ENCODE results near the gene MRPL23.
"Not testable (repeated sequence)": the region's sequence is repeated elsewhere in the genome, so short reads cannot be mapped to it uniquely, and the experiment has no call there.

Gene MRPL23

GRCh38 chr11:1934335-1935155, 12.6 kb upstream of the MRPL23 start:
- no peak for DNase-seq

GRCh38 chr11:1935156-1936071, 11.7 kb upstream of the MRPL23 start:
- no peak for DNase-seq

DNA sequence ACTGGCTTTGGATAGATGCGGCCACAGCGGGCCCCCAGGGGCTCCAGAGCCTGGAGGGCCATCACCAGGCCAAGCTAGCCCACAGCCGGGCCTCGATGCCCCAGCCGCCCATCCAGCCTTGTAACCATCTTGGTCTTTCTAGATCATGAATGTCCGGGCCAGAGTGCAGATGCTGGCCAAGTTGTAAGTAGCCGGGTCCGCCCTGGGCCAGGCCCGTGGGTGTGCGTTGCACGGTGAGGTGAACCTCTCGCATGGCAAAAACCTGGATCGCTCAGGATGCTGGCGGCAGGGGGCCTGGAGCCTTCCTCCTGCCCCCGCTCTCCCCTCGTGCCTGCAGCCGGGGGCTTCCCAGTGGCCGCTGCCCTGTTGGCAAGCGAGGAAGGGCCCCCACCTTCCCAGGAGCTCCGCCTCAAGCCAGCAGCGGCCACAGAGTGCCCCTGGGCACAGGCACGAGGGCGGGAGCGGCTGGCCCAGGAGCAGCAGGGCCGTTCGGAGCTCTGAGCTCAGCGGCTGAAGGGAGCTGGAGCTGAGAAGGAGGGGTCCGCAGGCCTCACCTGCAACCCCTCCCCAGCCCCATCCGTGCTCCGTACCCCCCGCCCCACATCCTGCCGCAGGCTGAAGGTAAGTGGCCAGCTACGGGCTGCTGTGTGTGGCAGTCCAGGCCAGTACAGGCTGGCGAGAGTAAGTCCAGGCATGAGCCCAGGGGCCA, 10.9 kb upstream of the MRPL23 start:
- no peak for DNase-seq

GRCh38 chr11:1936781-1937615, 10.1 kb upstream of the MRPL23 start:
- no peak for DNase-seq

DNA sequence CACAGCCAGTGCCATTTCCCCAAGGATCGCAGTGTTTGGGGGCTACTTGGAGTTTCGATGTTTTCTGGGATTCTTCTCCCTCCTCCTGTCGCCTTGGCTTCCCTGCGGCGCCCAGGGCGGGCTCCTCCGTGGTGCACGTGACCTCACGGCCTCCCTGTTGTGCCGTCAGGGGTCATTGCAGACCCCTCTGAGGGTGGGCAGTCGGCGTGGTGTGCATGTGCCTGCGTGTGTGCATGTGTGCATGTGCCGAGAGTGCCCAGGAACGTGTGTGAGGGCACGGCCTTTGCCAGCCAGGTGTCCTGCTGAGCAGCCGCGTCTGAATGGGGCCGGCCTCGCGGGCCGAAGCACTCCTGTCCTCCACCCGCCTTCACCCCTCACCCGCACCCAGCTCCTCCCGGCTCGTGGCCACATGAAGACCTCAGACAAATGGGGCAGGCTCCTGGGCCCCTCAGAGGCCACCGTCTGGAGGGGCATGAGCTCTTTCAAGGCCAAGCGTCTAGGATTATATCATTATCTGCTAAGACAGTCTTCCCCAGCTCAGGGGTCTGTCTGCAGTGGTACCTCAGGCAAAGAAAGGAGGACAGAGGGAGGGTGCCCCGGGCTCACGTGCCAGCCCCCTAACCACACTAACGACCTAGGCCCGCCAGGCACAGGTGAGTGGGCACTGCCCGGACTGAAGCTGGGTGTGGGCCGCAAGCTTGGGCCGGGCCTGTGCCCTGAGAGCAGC, 9.4 kb upstream of the MRPL23 start:
- no peak for DNase-seq

GRCh38 chr11:1938343-1939005, 8.7 kb upstream of the MRPL23 start:
- no peak for DNase-seq

DNA sequence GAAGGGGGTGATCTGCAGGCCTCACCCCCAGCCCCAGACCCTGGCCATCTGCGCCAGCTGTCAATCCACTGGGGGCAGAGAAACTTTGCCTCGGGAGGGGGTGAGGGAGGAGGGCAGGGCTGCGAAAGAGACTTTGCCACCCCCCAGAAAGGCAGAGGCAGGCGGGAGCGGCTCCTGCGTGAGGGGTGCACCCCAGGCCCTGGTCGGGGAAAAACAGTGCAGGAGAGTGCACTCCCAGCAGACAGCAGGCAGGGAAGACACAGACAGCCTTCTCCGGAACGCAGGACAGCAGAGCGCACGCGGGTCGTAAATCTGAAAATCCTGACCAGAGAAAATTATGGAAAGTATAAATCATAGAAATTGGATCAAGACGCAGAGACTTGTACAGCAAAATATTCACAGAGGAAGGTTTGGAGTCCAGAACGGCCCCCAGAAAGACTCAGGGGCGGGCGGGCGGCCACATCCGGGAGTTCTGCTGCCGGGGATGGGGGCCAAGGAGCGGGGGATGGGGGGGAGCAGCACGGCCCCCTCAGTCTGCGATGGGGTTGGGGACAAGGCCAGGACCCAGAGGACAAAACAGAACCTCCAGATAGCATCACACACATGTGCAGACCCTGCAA, 8.0 kb upstream of the MRPL23 start:
- DNase-seq: no peak

DNA sequence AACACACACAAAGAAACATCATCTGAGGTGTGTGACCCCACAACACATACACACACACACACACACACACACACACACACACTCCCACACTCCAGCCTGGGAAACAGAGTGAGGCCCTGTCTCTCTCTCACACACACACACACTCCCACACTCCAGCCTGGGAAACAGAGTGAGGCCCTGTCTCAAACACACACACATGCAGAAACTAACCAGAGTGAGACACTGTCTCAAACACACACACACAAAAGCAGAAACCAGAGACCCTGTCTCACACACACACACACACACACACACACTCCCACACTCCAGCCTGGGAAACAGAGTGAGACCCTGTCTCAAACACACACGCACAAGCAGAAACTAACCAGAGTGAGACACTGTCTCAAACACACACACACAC, 7.3 kb upstream of the MRPL23 start:
- not testable (repeated sequence) for DNase-seq

GRCh38 chr11:1942558-1943260, 4.4 kb upstream of the MRPL23 start:
- no peak for DNase-seq

GRCh38 chr11:1943576-1943975, 3.6 kb upstream of the MRPL23 start:
- DNase-seq: no peak

GRCh38 chr11:1943977-1944376, 3.2 kb upstream of the MRPL23 start:
- no peak for DNase-seq

DNA sequence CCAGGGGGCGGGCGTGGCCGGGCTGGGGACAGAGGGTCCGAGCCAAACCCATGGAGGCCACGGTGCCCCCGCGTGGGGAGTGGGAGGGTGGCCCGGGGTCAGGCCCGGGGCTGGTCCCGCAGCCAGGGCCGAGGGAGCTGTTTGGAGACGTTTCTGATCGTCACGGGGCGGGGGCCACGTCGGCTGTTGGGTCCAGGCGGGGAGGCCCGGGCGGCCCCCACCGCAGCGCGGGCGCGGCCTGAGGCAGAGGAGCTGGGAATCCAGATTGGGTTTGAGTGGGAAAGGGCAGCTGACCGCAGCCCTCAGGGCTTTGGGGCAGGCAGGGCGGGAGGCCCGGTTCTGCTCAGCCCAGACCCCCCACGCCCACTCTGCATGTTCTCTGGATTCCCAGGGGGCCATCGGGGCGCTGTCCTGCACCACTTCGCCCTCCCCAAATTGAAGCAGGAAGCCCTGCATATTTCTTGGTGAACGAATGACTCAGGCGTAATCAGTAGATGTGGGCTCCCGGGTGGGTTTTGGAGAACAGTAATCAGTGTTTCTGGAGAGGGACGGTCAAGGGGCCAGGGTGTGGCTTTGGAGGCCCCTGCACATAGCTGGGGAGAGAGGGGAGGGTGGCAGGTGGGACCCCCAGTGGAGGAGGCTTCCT, 583 bp downstream of the MRPL23 start:
- no peak for DNase-seq

DNA sequence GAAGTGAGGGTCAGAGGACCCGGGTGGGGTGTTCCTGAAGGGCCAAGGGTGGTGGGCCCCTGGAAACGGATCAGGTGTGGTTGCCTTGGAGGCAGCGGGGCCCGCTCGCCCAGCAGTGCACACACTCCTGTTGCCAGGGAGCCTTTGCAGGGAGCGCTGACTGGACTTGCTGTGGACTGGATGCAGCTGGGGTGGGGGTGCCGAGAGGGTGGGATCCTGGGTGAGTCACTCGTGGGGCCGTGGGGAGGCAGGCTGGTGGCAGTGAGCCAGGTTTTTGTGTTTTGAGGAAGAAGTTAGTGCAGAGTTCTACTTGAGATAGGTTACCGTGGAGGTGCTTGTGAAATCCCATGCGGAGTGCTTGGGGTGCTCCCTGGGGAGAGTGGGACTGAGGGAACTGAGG, 1.3 kb downstream of the MRPL23 start:
- no peak for DNase-seq

DNA sequence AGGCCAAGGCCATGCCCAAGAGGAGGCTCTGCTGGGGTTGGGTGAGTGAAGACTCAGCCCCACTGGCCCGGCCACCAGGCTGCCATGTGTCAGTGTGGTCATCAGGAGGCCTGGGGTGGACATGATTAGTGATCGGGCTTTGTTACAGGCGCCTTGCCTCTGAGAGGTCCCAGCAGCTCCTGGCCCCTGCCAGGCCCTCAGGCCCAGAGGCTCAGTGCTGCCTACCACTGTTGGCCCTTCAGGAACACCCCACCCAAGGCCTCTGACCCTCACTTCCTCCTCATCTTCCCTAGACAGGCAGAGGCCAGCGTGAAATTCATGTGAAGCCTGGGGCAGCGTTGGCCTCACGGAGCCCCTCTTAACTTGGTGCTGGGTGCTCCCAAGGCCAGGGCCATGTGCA, 2.2 kb downstream of the MRPL23 start:
- no peak for DNase-seq

DNA sequence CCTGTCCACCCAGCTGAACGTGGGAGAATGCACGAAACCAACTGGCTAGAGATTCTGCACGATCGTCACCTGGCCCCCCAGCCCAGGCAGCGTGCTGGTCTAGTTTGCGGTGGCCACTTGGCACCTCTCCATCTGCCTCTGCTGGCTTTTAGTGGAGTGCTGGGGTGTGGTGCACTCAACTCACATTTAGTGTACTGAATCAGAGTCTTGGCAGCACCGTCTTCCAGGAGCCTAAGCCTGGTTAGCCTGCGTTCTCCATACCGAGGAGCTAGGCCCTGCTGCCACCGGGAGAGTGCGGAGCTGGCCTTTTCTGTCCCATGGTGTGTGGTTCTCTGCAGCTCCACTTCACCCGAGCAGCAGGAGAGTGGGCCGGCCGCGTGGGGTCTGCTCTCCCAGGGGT, 2.8 kb downstream of the MRPL23 start:
- no peak for DNase-seq

DNA sequence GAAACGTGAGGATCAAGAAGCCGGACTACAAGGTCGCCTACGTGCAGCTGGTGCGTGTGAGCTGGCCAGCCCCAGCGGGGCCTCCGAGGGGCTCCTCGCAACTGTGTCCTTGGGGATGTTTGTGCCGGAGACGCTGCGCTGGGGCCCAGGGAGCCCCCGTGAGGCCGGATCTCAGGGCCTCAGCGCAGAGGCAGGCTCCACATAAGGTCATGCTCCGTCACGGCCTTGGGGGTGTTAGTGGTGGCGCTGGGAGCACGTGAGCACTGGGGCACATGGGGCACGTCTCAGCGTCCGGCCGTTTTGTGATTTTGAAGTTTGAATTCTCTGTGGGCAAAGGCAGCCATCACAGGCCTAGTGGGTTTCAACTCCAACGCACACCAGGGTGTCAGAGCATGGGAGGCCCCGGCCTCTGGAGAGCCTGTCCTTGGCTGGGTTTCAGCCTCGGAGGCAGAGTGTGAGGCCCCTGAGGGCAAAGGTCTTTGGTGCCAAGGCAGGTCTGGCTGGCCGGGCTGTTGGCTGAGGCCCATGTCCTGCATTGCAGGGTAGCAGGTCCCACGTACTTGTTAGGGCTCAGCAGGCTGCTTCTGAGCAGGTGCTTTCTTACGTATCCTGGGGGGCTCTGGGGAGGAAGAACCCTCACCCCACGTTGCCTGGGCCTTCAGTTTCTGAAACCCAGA, 5.8 kb downstream of the MRPL23 start:
- DNase-seq: no peak

- DNase-seq: no peak
Observed at GRCh38 chr11:1953489-1954266, 6.5 kb downstream of the MRPL23 start.

DNA sequence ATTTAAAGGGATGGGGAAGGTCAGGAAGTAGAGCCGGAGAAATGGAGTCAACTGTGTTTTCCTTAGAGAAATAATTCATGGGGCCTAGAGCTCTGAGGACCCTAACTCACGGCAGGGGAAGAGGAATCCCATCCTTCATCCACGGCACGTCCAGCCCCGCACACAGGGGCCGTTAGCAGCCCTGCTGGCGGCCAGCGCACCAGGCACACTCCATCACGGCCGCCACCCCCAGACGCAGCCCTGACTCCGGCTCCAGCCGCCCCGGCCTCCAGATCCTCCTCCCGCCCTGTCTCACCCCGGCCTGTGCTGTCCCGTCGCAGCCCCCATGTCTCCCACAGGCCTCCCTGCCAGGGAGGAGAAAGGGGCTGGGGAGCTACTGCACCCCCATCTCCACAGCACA, 11.2 kb downstream of the MRPL23 start:
- DNase-seq: no peak
